ENCODE data around the gene GEMIN2.

Gene GEMIN2

DNA sequence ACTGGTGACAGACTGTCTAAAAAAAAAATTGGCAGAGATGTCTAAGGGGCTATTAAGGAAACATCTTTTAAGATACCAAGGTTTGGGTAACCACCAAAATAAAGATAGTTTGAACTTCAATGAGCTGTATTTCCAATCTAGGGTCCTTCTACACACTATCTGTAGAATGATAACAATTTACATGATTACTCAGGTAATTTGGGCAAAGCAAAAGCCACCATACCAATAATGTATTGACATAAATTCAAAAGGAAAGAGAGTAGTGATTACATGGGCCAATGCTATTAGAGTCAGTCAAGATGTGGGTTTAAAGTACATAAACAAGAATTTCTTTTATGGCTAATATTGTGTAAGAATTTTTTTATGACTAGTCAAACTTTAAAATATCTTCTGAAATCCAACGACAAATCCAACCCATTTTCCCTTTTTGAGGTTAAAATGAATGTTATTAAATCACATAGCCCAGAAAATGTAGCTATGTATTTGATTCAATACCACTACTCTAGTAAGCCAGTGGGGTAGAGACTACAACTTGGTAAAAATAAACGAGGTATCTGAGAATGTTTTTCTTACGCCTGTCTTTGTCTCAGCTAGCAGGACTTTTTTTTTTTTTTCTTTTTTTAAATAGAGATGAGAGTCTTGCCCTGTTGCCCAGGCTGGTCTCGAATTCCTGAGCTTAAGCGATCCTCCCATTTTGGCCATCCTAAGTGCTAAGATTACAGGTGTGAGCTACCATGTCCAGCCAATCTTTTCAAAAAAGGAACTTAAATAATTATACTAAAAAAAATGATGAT lies 71.3 kb downstream of the GEMIN2 start:
- no peaks in the 10 kb centered on the region for H3K9me3 ChIP-seq (ENCODE audit: severe bottlenecking)
- H3K27me3 ChIP-seq (ENCODE audit: insufficient read depth, poor library complexity, severe bottlenecking), result no peaks in the 10 kb centered on the region
- H3K27ac ChIP-seq (ENCODE audit: poor library complexity, severe bottlenecking), result no peak overlapping the region
- no peak overlapping the region for H3K4me3 ChIP-seq (ENCODE audit: severe bottlenecking)
- peaks cover 57% of the 10 kb centered on the region for H3K36me3 ChIP-seq (ENCODE audit: low read depth)
- TF ChIP-seq, protein P1, sequence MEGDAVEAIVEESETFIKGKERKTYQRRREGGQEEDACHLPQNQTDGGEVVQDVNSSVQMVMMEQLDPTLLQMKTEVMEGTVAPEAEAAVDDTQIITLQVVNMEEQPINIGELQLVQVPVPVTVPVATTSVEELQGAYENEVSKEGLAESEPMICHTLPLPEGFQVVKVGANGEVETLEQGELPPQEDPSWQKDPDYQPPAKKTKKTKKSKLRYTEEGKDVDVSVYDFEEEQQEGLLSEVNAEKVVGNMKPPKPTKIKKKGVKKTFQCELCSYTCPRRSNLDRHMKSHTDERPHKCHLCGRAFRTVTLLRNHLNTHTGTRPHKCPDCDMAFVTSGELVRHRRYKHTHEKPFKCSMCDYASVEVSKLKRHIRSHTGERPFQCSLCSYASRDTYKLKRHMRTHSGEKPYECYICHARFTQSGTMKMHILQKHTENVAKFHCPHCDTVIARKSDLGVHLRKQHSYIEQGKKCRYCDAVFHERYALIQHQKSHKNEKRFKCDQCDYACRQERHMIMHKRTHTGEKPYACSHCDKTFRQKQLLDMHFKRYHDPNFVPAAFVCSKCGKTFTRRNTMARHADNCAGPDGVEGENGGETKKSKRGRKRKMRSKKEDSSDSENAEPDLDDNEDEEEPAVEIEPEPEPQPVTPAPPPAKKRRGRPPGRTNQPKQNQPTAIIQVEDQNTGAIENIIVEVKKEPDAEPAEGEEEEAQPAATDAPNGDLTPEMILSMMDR (IDR thresholded peaks at IDR 0.05; ENCODE audit: poor library complexity, severe bottlenecking), result no peak
- peaks cover 12% of the 10 kb centered on the region for H3K4me1 ChIP-seq (ENCODE audit: insufficient read depth, poor library complexity, severe bottlenecking)
- DNase-seq (ENCODE audit: low spot score), result no peak
- no peak for ATAC-seq (ENCODE audit: low read depth)
